Kidney (tissue), 14 donors: ENCODE results near the gene PLCH1. TPM values are rescaled to one million over a fixed set of nuclear protein-coding genes. Genes with fewer than 3 reads are reported as not detected.

ENCODE experiments used
- DNase-seq, 5 donors: peaks; one replicate each; pipeline ENCODE4 v3.0.0-alpha.2; 2013 to 2020
- FAIRE-seq: peaks from 2 replicates; lab custom pipeline; 2012; peaks lifted over from hg19 to GRCh38; lab: Jason Lieb, UNC
- H3K27ac ChIP-seq, 2 donors: one replicate each; pipeline ENCODE4 v1.7.0; 2013; ENCODE audit warnings: low read depth in 2 of 2, low read length in 2 of 2, inconsistent platforms in 1 of 2
- H3K27me3 ChIP-seq: one replicate; pipeline ENCODE4 v1.7.1; 2013; ENCODE audit warnings: low read length, inconsistent platforms; ENCODE audit not compliant: control insufficient read depth, insufficient read depth
- H3K36me3 ChIP-seq, 3 donors: one replicate each; pipeline versions ENCODE4 v1.7.0 to v1.7.1; 2013; ENCODE audit warnings: low read length in 3 of 3, control low read depth in 1 of 3, inconsistent platforms in 1 of 3; ENCODE audit not compliant: insufficient read depth in 3 of 3, control insufficient read depth in 2 of 3
- H3K4me1 ChIP-seq, 3 donors: one replicate each; pipeline versions ENCODE4 v1.7.0 to v1.7.1; 2013; ENCODE audit warnings: low read length in 3 of 3, inconsistent platforms in 1 of 3, low read depth in 1 of 3; ENCODE audit not compliant: control insufficient read depth in 2 of 3, insufficient read depth in 2 of 3
- H3K4me3 ChIP-seq, 3 donors: one replicate each; pipeline versions ENCODE4 v1.7.0 to v1.8.1; 2013; ENCODE audit warnings: low read length in 3 of 3, control low read depth in 1 of 3, inconsistent platforms in 1 of 3
- H3K9ac ChIP-seq, 3 donors: one replicate each; pipeline versions ENCODE4 v1.7.0 to v1.7.1; 2013; ENCODE audit warnings: low read length in 3 of 3, control low read depth in 1 of 3, inconsistent platforms in 1 of 3
- H3K9me3 ChIP-seq, 3 donors: one replicate each; pipeline versions ENCODE4 v1.7.0 to v1.7.1; 2013; ENCODE audit warnings: low read length in 3 of 3, control low read depth in 1 of 3, inconsistent platforms in 1 of 3; ENCODE audit not compliant: control insufficient read depth in 2 of 3, insufficient read depth in 1 of 3
- CTCF ChIP-seq: IDR thresholded peaks from 3 replicates; pipeline ENCODE4 v1.5.1; 2012; ENCODE audit warnings: mild to moderate bottlenecking, moderate library complexity, borderline replicate concordance; ENCODE audit not compliant: insufficient read depth; ENCODE audit errors: extremely low read depth
- intact Hi-C: fragments of 100-400 bp; cut with DNase I; formaldehyde crosslinking; loops from one replicate; pipeline ENCODE4 v1.11.1; 2022
- polyA plus RNA-seq: library from polyadenylated mRNA; stranded (reverse); fragments of 350-450 nt; fragmentation: Illumina TruSeq; extraction: RNeasy Lipid Tissue Mini Kit (QIAGEN cat#74804); gene quantifications from one replicate; pipeline ENCODE4 v1.2.3, GENCODE V29; 2014; ENCODE audit warnings: low read depth, low replicate concordance; ENCODE audit not compliant: insufficient read depth
- total RNA-seq: library from RNA; stranded (reverse); fragmentation: NEBNext Ultra II Directional; extraction: Animal tissue kit (Norgen Biotek cat#: 25700); gene quantifications from one replicate; pipeline ENCODE4 v1.2.1, GENCODE V29; 2021
- donor health status: control.
- donor health status: control.
- donor health status: control.
- donor health status: control.
- donor health status: control.
- donor health status: DM: yes; HTN: yes; CAD: no.
- donor health status: Normal renal cell carcinoma (clear cell type).

PLCH1 gene
- total and polyA plus RNA-seq, 2 donors from 2014 or later: 1.6 to 9.6 TPM

- H3K9me3 ChIP-seq: peaks cover 0 to 5% (median 0%) of the 10 kb centered on the region in 3 donors
- H3K4me1 ChIP-seq: no peaks in the 10 kb centered on the region
- no peaks in the 10 kb centered on the region for H3K36me3 ChIP-seq
- no peak overlapping the region for H3K9ac ChIP-seq
- no peaks in the 10 kb centered on the region for H3K27me3 ChIP-seq
- intact Hi-C loops: no loop called here
- no peak overlapping the region for H3K4me3 ChIP-seq
- DNase-seq: peak in 1 of 5 donors; percentile 28
- no peak for FAIRE-seq
- TF ChIP-seq CTCF: no peak
- no peak overlapping the region for H3K27ac ChIP-seq
These were observed 263.8 kb downstream of the PLCH1 start for GRCh38 chr3:155481089-155481488.

DNA sequence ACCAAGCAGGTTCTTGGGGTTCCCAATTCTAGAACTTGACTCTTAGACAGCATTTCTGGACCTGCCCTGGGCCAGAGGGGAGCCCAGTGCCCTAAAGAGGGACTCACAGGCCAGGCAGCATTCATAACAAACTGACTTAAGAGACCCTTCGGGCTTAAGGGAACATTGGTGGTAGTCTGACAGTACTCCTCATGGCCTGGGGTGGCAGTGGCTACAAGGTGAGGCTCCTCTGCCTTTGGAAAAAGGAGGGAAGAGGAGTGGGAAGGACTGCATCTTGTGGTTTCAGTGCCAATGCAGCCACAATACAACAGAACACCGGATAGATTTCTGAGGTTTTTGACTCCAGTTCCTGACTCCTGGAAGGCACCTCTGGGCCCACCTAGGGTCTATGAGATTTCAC, 279.2 kb downstream of the PLCH1 start:
- FAIRE-seq: no peak
- no peak for TF ChIP-seq CTCF
- intact Hi-C loops: no loop called here

DNA sequence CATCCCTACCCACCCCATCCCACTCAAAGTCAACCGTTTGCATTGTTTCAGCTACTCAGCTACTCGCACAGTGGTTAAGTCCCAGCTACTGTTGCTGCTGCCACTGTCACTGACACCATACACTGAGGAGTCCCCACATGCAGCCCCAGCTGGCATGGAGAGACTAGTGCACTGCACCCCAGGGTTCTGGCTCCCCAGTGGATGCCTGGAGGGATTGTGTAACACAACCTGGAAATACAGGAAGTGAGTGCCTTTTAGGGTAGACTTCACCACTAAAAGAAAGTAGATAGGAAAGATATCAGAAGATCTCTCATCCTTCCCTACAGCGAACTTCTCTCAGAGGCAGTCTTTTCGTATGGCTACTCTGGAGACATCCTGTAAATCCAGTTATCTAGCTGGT, 282.2 kb downstream of the PLCH1 start:
- intact Hi-C loops: no loop called here
- no peak for DNase-seq
- Histone ChIP-seq H3K9ac (no peak overlapping the region), H3K27me3 (no peaks in the 10 kb centered on the region), H3K36me3 (no peaks in the 10 kb centered on the region), H3K27ac (no peak overlapping the region), H3K4me1 (no peaks in the 10 kb centered on the region), H3K9me3 (no peaks in the 10 kb centered on the region), H3K4me3 (no peak overlapping the region)
- no peak for TF ChIP-seq CTCF
- FAIRE-seq: no peak

More for the DNA sequence above, 279.2 kb downstream of the PLCH1 start:
- Histone ChIP-seq H3K27ac (no peak overlapping the region), H3K9me3 (no peaks in the 10 kb centered on the region), H3K27me3 (no peaks in the 10 kb centered on the region), H3K9ac (no peak overlapping the region), H3K4me3 (no peak overlapping the region), H3K36me3 (no peaks in the 10 kb centered on the region), H3K4me1 (no peaks in the 10 kb centered on the region)
- DNase-seq: no peak

DNA sequence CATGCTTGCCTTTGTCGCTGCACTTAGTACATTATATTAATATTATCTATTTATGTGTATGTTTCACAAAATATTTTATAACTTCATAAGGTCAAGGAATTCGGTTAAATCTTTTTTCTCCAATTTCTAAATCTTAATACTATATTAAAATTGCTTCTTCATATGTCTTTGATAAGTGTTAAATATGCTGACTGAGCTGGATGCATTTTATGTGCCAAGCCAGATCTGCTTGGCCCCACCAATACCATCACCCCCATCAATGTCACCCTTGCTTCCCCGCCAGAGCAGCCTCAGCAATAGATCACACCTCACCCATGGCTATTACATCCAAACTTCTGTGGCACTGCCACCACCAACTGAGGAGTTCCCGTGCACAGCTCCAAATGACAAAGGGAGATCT, 287.3 kb downstream of the PLCH1 start:
- Histone ChIP-seq H3K9ac (no peak overlapping the region), H3K27me3 (no peaks in the 10 kb centered on the region), H3K36me3 (no peaks in the 10 kb centered on the region), H3K9me3 (no peaks in the 10 kb centered on the region), H3K27ac (no peak overlapping the region), H3K4me1 (no peaks in the 10 kb centered on the region), H3K4me3 (no peak overlapping the region)
- DNase-seq: no peak
- intact Hi-C loops: no loop called here
- no peak for TF ChIP-seq CTCF
- FAIRE-seq: no peak
